NCI-H774 (cell line): Measurements from ENCODE around the gene FBXO3.
"Not testable (repeated sequence)": the region's sequence is repeated elsewhere in the genome, so short reads cannot be mapped to it uniquely, and the experiment has no call there.

Experiments used
- DNase-seq: peaks from one replicate; lab custom pipeline; 2025; lab: John Stamatoyannopoulos, UW

The FBXO3 gene

GRCh38 chr11:33727539-33727938 lies 46.8 kb downstream of the FBXO3 start:
- not testable (repeated sequence) for DNase-seq

GRCh38 chr11:33725496-33725895 lies 48.8 kb downstream of the FBXO3 start:
- no peak for DNase-seq

- no peak for DNase-seq
Measured at GRCh38 chr11:33724644-33725035, 49.7 kb downstream of the FBXO3 start.

GRCh38 chr11:33723238-33723881 lies 51.0 kb downstream of the FBXO3 start:
- DNase-seq: no peak

GRCh38 chr11:33722590-33723234 lies 51.6 kb downstream of the FBXO3 start:
- no peak for DNase-seq

GRCh38 chr11:33721984-33722383 lies 52.3 kb downstream of the FBXO3 start:
- no peak for DNase-seq

- DNase-seq: no peak
Measured at GRCh38 chr11:33721426-33721825, 52.9 kb downstream of the FBXO3 start.

GRCh38 chr11:33719587-33719986 lies 54.7 kb downstream of the FBXO3 start:
- no peak for DNase-seq

- no peak for DNase-seq
Measured at GRCh38 chr11:33718440-33718839, 55.9 kb downstream of the FBXO3 start.

GRCh38 chr11:33716243-33716642 lies 58.1 kb downstream of the FBXO3 start:
- no peak for DNase-seq

- DNase-seq: no peak
Measured at GRCh38 chr11:33713856-33714398, 60.4 kb downstream of the FBXO3 start.

- DNase-seq: no peak
Measured at GRCh38 chr11:33713151-33713855, 61.0 kb downstream of the FBXO3 start.

GRCh38 chr11:33712436-33712835 lies 61.9 kb downstream of the FBXO3 start:
- no peak for DNase-seq

- DNase-seq: no peak
Measured at GRCh38 chr11:33709466-33709865, 64.9 kb downstream of the FBXO3 start.

GRCh38 chr11:33708985-33709384 lies 65.3 kb downstream of the FBXO3 start:
- DNase-seq: no peak

- not testable (repeated sequence) for DNase-seq
Measured at GRCh38 chr11:33707831-33708230, 66.5 kb downstream of the FBXO3 start.

- DNase-seq: no peak
Measured at GRCh38 chr11:33706966-33707365, 67.4 kb downstream of the FBXO3 start.

- DNase-seq: no peak
Measured at GRCh38 chr11:33706546-33706945, 67.8 kb downstream of the FBXO3 start.

GRCh38 chr11:33704240-33705002 lies 69.9 kb downstream of the FBXO3 start:
- no peak for DNase-seq

GRCh38 chr11:33703788-33704187 lies 70.5 kb downstream of the FBXO3 start:
- no peak for DNase-seq

GRCh38 chr11:33703234-33703633 lies 71.1 kb downstream of the FBXO3 start:
- no peak for DNase-seq
